SK-N-SH treated with all-trans-retinoic acid at 6 μM for 48 hours (cell line): ENCODE measurements around the gene ADARB2.

ENCODE experiments used
- ARNTL ChIP-seq: fragments of 450-650 bp; formaldehyde crosslinking; IDR thresholded peaks from 2 replicates; pipeline ENCODE4 v1.5.0; 2020; ENCODE audit warnings: low read depth, mild to moderate bottlenecking, moderate library complexity, borderline replicate concordance
- GLIS3 ChIP-seq: fragments of 250-450 bp; sonication (Bioruptor Pico); IDR thresholded peaks from 2 replicates; pipeline ENCODE4 v1.5.0; 2020; ENCODE audit warnings: mild to moderate bottlenecking, moderate library complexity
- OSR1 ChIP-seq: fragments of 250-450 bp; sonication (Bioruptor Pico); IDR thresholded peaks from 2 replicates; pipeline ENCODE4 v1.8.0; 2022; ENCODE audit warnings: moderate library complexity, mild to moderate bottlenecking, inconsistent platforms
- RARB ChIP-seq: fragments of 250-450 bp; sonication (Bioruptor Pico); IDR thresholded peaks from 2 replicates; pipeline ENCODE4 v1.8.0; 2021; ENCODE audit warnings: mild to moderate bottlenecking, moderate library complexity
- TCF4 ChIP-seq: fragments of 250-450 bp; sonication (Bioruptor Pico); IDR thresholded peaks from 2 replicates; pipeline ENCODE4 v1.8.0; 2021; ENCODE audit warnings: mild to moderate bottlenecking, moderate library complexity, borderline replicate concordance
- ZC3H10 ChIP-seq: fragments of 250-450 bp; sonication (Bioruptor Pico); IDR thresholded peaks from 2 replicates; pipeline ENCODE4 v1.5.1; 2021; ENCODE audit warnings: mild to moderate bottlenecking, moderate library complexity
- ZFP3 ChIP-seq: fragments of 250-450 bp; sonication (Bioruptor Pico); IDR thresholded peaks from 2 replicates; pipeline ENCODE4 v1.5.0; 2020; ENCODE audit warnings: mild to moderate bottlenecking, moderate library complexity
- ZNF565 ChIP-seq: fragments of 450-650 bp; formaldehyde crosslinking; conservative IDR thresholded peaks from 2 replicates; pipeline ENCODE4 v1.5.0; 2020; ENCODE audit warnings: low read depth, mild to moderate bottlenecking, moderate library complexity
- ZNF8 ChIP-seq: fragments of 450-650 bp; formaldehyde crosslinking; IDR thresholded peaks from 2 replicates; pipeline ENCODE4 v1.5.0; 2020; ENCODE audit warnings: mild to moderate bottlenecking, moderate library complexity
- TF ChIP-seq, protein P1 (sequence below): fragments of 250-450 bp; sonication (Bioruptor Pico); IDR thresholded peaks from 2 replicates; pipeline ENCODE4 v1.5.1; 2021; ENCODE audit warnings: mild to moderate bottlenecking, moderate library complexity
- TF ChIP-seq, protein P2 (sequence below): fragments of 250-450 bp; sonication (Bioruptor Pico); IDR thresholded peaks from 2 replicates; pipeline ENCODE4 v1.8.0; 2021; ENCODE audit warnings: low read depth, mild to moderate bottlenecking, moderate library complexity, borderline replicate concordance
- TF ChIP-seq, protein P3 (sequence below): fragments of 250-450 bp; sonication (Bioruptor Pico); IDR thresholded peaks from 2 replicates; pipeline ENCODE4 v1.8.0; 2020; ENCODE audit warnings: mild to moderate bottlenecking, moderate library complexity, borderline replicate concordance
- TF ChIP-seq, protein P4 (sequence below): fragments of 250-450 bp; sonication (Bioruptor Pico); IDR thresholded peaks from 2 replicates; pipeline ENCODE4 v1.5.1; 2020; ENCODE audit warnings: low read depth, mild to moderate bottlenecking, moderate library complexity

DNA sequence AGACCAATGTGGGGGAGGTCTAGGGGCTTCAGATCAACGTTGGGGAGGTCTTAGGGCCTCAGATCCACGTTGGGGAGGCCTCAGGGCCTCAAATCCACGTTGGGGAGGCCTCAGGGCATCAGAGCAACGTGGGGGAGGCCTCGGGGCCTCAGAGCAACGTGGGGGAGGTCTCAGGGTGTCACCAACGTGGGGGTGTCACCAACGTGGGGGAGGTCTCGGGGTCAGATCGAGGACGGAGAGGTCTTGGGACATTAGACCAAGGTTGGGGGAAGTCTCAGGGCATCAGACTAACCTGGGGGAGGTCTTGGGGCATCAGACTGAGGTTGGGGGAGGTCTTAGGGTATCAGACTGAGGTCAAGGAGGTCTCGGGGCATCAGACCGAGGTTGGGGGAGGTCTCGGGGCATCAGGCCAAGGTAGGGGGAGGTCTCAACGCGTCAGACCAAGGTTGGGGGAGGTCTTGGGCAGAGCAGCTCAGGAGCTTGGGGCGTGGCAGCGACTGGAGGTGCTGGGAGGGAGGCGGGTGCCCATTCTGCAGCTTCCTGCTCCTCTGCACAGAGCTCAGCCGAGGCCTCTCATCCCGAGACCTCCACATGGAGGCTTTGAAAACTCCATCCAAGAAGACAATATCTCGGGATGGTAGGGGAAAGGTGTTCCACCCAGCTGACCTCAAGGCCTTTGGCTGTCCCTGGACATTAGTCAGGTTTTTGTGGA, 521.3 kb downstream of the ADARB2 start:
- TF ChIP-seq, protein P1, sequence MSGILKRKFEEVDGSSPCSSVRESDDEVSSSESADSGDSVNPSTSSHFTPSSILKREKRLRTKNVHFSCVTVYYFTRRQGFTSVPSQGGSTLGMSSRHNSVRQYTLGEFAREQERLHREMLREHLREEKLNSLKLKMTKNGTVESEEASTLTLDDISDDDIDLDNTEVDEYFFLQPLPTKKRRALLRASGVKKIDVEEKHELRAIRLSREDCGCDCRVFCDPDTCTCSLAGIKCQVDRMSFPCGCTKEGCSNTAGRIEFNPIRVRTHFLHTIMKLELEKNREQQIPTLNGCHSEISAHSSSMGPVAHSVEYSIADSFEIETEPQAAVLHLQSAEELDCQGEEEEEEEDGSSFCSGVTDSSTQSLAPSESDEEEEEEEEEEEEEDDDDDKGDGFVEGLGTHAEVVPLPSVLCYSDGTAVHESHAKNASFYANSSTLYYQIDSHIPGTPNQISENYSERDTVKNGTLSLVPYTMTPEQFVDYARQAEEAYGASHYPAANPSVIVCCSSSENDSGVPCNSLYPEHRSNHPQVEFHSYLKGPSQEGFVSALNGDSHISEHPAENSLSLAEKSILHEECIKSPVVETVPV (CRISPR knock-in tag) = no peak
- TF ChIP-seq ARNTL (CRISPR knock-in tag) = no peak
- TF ChIP-seq ZC3H10 (CRISPR knock-in tag) = no peak
- no peak for TF ChIP-seq ZNF8 (CRISPR knock-in tag)
- no peak for TF ChIP-seq GLIS3
- no peak for TF ChIP-seq ZFP3 (CRISPR knock-in tag)
- TF ChIP-seq, protein P2, sequence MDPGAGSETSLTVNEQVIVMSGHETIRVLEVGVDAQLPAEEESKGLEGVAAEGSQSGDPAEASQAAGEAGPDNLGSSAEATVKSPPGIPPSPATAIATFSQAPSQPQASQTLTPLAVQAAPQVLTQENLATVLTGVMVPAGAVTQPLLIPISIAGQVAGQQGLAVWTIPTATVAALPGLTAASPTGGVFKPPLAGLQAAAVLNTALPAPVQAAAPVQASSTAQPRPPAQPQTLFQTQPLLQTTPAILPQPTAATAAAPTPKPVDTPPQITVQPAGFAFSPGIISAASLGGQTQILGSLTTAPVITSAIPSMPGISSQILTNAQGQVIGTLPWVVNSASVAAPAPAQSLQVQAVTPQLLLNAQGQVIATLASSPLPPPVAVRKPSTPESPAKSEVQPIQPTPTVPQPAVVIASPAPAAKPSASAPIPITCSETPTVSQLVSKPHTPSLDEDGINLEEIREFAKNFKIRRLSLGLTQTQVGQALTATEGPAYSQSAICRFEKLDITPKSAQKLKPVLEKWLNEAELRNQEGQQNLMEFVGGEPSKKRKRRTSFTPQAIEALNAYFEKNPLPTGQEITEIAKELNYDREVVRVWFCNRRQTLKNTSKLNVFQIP (CRISPR knock-in tag) = no peak
- no peak for TF ChIP-seq TCF4 (CRISPR knock-in tag)
- TF ChIP-seq, protein P3, sequence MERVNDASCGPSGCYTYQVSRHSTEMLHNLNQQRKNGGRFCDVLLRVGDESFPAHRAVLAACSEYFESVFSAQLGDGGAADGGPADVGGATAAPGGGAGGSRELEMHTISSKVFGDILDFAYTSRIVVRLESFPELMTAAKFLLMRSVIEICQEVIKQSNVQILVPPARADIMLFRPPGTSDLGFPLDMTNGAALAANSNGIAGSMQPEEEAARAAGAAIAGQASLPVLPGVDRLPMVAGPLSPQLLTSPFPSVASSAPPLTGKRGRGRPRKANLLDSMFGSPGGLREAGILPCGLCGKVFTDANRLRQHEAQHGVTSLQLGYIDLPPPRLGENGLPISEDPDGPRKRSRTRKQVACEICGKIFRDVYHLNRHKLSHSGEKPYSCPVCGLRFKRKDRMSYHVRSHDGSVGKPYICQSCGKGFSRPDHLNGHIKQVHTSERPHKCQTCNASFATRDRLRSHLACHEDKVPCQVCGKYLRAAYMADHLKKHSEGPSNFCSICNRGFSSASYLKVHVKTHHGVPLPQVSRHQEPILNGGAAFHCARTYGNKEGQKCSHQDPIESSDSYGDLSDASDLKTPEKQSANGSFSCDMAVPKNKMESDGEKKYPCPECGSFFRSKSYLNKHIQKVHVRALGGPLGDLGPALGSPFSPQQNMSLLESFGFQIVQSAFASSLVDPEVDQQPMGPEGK (CRISPR knock-in tag) = no peak
- TF ChIP-seq OSR1 = no peak
- no peak for TF ChIP-seq ZNF565
- no peak for TF ChIP-seq RARB
- TF ChIP-seq, protein P4, sequence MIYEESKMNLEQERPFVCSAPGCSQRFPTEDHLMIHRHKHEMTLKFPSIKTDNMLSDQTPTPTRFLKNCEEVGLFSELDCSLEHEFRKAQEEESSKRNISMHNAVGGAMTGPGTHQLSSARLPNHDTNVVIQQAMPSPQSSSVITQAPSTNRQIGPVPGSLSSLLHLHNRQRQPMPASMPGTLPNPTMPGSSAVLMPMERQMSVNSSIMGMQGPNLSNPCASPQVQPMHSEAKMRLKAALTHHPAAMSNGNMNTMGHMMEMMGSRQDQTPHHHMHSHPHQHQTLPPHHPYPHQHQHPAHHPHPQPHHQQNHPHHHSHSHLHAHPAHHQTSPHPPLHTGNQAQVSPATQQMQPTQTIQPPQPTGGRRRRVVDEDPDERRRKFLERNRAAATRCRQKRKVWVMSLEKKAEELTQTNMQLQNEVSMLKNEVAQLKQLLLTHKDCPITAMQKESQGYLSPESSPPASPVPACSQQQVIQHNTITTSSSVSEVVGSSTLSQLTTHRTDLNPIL (CRISPR knock-in tag) = no peak
